Superior temporal gyrus (tissue), 1 donor: ENCODE results near the gene TECTB.
A peak's percentile ranks its signal among the peaks of the same experiment; 100 is the strongest.

Experiments
- DNase-seq: peaks from one replicate; pipeline ENCODE4 v3.0.0-alpha.2; 2016; ENCODE audit errors: extremely low spot score

TECTB gene

GRCh38 chr10:112347709-112348671 lies 64.8 kb downstream of the TECTB start:
- DNase-seq, result no peak

- DNase-seq, result peak; percentile 53
Observed at GRCh38 chr10:112348759-112349158, 65.6 kb downstream of the TECTB start.

- no peak for DNase-seq
Observed at GRCh38 chr10:112349521-112350085, 66.4 kb downstream of the TECTB start.

GRCh38 chr10:112351146-112351545 lies 67.9 kb downstream of the TECTB start:
- DNase-seq, result no peak

- DNase-seq, result no peak
Observed at GRCh38 chr10:112352044-112352443, 68.8 kb downstream of the TECTB start.

DNA sequence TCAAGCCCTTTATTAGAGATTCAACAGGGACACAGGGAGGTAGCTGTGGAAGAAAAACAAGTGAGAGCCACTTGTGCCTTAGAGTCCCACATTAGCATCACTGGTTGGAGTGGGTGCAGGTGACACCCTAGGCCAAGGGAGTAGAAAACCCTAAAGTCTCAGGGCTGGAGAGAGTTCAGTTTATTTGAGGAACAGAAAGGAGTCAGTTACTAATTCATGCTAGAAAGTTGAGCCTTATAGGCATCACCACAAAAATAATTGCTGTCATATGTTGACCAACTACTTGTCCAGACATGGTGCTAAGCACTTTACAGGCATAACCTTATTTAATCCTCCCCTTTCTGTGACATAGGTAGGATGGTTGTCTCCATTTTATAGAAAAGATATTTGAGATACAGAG lies 69.8 kb downstream of the TECTB start:
- DNase-seq, result no peak
